Endothelial cell of hepatic sinusoid (primary cell): Measurements from ENCODE around the gene SMIM13.

ENCODE experiments used
- in situ Hi-C: cut with HindIII; loops from 2 replicates; pipeline ENCODE4 v1.10.0; 2017; ENCODE audit warnings: low sequenced_read_pairs

Gene SMIM13

GRCh38 chr6:11149551-11149950 is 55.9 kb downstream of the SMIM13 start:
- in situ Hi-C loops = no loop called here

GRCh38 chr6:11151488-11151887 is 57.9 kb downstream of the SMIM13 start:
- in situ Hi-C loops = loop anchor here (25.0 kb wide), 1 partner anchor 336 kb away; no protein-coding TSS in a partner anchor

GRCh38 chr6:11152581-11152980 is 58.9 kb downstream of the SMIM13 start:
- in situ Hi-C loops = loop anchor here (25.0 kb wide), 1 partner anchor 335 kb away; no protein-coding TSS in a partner anchor

DNA sequence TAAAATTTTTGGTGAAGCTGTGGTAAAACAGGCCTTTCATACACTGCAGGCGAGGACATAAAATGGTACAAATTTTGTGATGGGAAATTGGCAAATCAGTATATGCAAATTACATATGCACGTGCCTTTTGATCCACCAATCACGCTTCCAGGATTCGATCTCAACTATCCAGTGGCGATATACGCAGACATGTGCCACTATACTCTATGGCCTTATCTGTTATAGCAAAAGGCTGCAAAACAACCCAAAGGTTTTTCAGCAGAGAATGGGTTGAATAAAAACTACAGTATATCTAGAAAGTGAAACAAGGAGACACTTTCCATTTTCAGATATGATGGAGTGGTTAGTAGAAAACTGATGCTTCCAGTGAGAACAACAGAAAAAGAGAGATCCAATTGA is 59.8 kb downstream of the SMIM13 start:
- in situ Hi-C loops = loop anchor here (25.0 kb wide), 1 partner anchor 334 kb away; no protein-coding TSS in a partner anchor

DNA sequence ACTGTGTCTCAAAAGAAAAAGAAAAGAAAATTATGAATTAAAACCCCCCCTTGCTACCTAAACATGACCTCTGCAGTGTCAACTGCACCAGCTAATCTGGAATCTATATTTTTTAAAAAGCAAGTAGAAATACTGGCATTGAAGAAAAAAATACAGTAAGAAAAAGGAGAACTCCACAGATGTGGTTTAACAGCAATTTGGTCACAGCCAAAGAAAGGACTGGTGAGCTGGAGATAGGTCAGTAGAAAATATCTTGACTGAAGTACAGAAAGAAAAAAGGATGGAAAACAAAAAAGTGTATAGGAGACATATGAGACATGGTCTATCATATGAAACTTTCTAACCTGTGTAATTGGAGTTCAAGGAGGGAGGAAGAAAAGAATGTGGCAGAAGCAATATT is 62.0 kb downstream of the SMIM13 start:
- in situ Hi-C loops = loop anchor here (25.0 kb wide), 1 partner anchor 332 kb away; no protein-coding TSS in a partner anchor

DNA sequence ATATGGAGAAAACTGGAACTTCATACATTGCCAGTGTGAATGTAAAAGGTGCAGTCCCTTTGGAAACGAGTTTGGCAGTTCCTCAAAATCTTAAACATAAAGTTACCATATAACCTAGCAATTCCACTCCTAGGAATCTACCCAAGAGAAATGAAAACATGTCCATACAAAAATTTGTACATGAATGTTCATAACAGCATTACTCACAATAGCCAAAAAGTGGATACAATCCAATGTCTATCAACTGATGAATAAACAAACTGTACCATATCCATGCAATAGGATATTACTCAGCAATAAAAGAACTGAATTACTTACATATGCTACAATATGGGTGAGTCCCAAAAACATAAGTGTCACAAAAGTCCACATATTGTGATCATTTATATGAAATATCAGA is 66.6 kb downstream of the SMIM13 start:
- in situ Hi-C loops = loop anchor here (25.0 kb wide), 1 partner anchor 327 kb away; no protein-coding TSS in a partner anchor

- in situ Hi-C loops = loop anchor here (25.0 kb wide), 1 partner anchor 326 kb away; no protein-coding TSS in a partner anchor
Measured at GRCh38 chr6:11161031-11161956, 67.7 kb downstream of the SMIM13 start.

DNA sequence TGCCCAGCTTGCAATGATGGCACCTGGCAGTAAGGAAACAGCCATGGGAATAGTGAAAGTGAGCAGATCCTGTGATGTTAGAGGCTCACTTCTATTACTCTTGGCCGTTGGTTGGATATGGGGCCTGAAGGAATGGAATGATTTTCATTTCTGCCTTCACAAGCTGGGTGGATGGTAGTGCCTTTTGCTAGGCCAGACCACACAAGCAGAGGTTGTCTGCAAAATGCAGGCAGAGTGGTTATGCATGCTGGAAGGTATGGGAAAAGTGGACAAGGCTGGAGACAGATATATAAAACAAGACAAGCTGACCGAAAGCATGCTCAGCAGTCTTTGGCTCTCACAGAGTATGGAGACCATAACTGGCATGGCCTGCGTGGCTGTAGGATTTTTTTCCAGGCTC is 68.6 kb downstream of the SMIM13 start:
- in situ Hi-C loops = loop anchor here (25.0 kb wide), 1 partner anchor 325 kb away; no protein-coding TSS in a partner anchor

- in situ Hi-C loops = loop anchor here (25.0 kb wide), 1 partner anchor 323 kb away; no protein-coding TSS in a partner anchor
Measured at GRCh38 chr6:11163932-11164331, 70.3 kb downstream of the SMIM13 start.

- in situ Hi-C loops = loop anchor here (25.0 kb wide), 1 partner anchor 322 kb away; no protein-coding TSS in a partner anchor
Measured at GRCh38 chr6:11164717-11165646, 71.3 kb downstream of the SMIM13 start.

DNA sequence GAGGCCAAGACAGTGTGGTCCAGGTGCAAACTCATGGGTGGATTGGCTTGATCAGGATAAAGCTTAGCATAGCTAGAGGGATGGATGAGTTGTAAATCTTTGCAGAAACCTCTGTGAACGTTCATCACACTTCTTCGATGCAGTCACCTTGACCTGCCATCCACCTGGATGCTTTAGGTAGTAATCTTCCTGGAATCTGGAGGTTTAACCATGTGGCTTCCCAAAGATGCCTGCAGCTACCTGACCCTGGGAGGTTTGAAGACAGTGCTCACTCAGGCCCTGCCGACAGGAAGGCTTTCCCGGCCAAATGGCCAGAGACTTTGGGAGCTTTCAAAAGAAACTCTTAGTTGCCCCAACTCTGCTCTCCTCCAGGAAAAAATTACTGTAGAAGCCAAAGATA is 73.3 kb downstream of the SMIM13 start:
- in situ Hi-C loops = loop anchor here (25.0 kb wide), 1 partner anchor 320 kb away; no protein-coding TSS in a partner anchor

- in situ Hi-C loops = loop anchor here (25.0 kb wide), 1 partner anchor 319 kb away; no protein-coding TSS in a partner anchor
Measured at GRCh38 chr6:11168091-11168635, 74.5 kb downstream of the SMIM13 start.

DNA sequence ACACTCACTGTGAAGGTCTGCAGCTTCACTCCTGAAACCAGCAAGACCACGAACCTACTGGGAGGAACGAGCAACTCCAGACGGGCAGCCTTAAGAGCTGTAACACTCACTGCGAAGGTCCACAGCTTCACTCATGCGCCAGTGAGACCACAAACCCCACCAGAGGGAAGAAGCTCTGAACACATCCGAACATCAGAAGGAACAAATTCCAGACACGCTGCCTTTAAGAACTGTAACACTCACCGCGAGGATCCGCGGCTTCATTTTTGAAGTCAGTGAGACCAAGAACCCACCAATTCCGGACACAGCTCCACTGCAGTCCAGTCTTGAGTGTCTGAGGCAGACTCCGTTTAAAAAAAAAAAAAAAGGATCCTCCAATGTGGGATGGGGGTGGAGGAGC is 78.3 kb downstream of the SMIM13 start:
- in situ Hi-C loops = loop anchor here (25.0 kb wide), 1 partner anchor 315 kb away; no protein-coding TSS in a partner anchor

DNA sequence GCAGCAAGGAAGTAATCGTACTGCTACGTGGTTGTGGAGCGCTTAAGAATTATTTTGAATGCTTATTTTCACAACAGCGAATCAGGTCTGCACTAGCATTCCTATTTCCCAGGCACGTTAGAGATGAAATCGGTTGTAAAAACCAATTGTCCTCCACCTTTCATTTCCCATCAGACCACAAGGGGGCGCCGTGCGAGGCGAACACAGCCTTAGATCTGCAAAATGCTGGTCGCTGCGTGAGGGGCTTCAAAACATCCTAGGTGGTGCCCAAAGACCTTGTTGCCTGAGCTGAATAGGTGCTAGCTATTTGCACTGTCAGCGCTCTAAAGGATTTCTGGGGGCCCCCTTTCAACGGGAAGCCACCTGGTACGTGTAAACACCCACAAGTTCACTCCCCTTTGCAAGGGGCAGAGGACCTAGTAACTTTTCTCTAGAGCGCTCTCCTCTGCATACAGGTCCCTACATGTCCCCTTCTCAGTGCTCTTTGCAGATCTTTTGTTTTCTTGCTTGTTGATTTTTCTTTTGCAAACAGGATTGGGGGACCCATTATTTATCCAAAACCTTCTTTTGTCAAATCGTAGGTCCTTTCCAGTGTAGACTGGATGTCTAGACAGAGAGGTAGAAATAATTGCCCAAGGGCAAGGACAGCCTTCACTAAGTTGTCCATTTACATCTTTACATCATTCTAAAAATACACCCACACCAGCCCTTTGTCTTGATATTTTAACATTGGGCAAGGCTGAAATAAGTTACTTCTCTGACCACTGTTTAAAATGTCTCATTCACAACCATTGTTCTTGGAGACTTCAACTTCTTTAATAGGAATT is 79.1 kb downstream of the SMIM13 start:
- in situ Hi-C loops = loop anchor here (25.0 kb wide), 1 partner anchor 315 kb away; no protein-coding TSS in a partner anchor

- in situ Hi-C loops = loop anchor here (25.0 kb wide), 1 partner anchor 313 kb away; no protein-coding TSS in a partner anchor
Measured at GRCh38 chr6:11174242-11174611, 80.6 kb downstream of the SMIM13 start.

- in situ Hi-C loops = no loop called here
Measured at GRCh38 chr6:11177271-11177670, 83.6 kb downstream of the SMIM13 start.

- in situ Hi-C loops = no loop called here
Measured at GRCh38 chr6:11179088-11179418, 85.4 kb downstream of the SMIM13 start.

DNA sequence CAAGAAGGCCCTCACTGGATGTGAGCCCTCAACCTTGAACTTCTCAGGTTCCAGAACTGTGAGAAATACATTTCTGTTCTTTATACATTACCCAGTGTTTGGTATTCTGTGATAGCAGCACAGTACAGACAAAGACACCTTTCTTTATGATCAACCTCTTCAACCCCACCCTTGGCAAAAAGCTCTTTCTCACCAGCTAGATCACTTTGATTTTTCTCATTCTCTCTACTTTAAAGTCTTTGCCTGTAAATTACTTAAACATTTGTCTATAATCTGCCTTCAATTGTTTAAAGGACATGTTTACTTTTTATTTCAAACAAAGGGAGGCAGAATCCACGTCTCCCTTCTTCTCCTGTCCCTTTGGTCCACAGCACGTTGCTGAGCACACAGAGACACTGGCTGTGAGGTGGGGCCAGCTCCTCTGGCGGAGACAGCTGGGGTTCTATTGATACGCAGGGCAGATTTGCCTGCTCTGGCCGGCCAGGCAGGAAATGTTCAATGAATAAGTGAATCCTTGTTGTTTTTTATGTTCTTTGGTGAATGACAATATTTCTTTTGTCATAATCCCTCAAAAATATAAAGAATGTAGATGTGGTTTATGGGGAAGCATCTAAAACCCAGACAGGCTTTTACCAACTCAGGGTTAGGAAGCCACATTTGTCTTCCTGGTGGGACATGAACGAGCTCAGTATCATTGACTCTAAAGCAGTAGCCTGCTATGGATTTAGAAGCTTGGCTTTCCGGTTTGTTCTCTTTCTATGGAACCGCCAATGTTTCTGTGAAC is 86.0 kb downstream of the SMIM13 start:
- in situ Hi-C loops = no loop called here
